Astrocyte (in vitro differentiated cells and primary cell): ENCODE measurements around the gene ELOVL1. TPM values are rescaled to one million over a fixed set of nuclear protein-coding genes. Genes with fewer than 3 reads are reported as not detected.

Source experiments
- DNase-seq: peaks from one replicate; pipeline ENCODE4 v3.0.0-alpha.2; 2010; ENCODE audit warnings: low read depth
- FAIRE-seq: peaks from 2 replicates; lab custom pipeline; 2011; peaks lifted over from hg19 to GRCh38; lab: Jason Lieb, UNC
- H2AFZ ChIP-seq: 2 replicates; pipeline ENCODE4 v1.6.0; 2012; ENCODE audit warnings: low read depth, low read length, inconsistent platforms
- H3K27ac ChIP-seq: 2 replicates; pipeline ENCODE4 v1.5.1; 2011; ENCODE audit warnings: low read depth, low read length, inconsistent platforms
- H3K27me3 ChIP-seq: 2 replicates; pipeline ENCODE4 v1.6.0; 2011; ENCODE audit warnings: low read length, inconsistent platforms; ENCODE audit not compliant: insufficient read depth
- H3K36me3 ChIP-seq: 2 replicates; pipeline ENCODE4 v1.5.1; 2011; ENCODE audit warnings: low read length, inconsistent platforms; ENCODE audit not compliant: insufficient read depth
- H3K4me1 ChIP-seq: 2 replicates; pipeline ENCODE4 v1.5.1; 2011; ENCODE audit warnings: low read length, inconsistent platforms; ENCODE audit not compliant: insufficient read depth
- H3K4me2 ChIP-seq: 2 replicates; pipeline ENCODE4 v1.6.0; 2012; ENCODE audit warnings: low read length, inconsistent platforms
- H3K4me3 ChIP-seq: 2 replicates; pipeline ENCODE4 v1.5.1; 2011; ENCODE audit warnings: low read depth, mild to moderate bottlenecking, low read length, inconsistent platforms; ENCODE audit not compliant: insufficient read depth
- H3K79me2 ChIP-seq: 2 replicates; pipeline ENCODE4 v1.6.0; 2012; ENCODE audit warnings: mild to moderate bottlenecking, low read length, inconsistent platforms; ENCODE audit not compliant: insufficient read depth
- H3K9ac ChIP-seq: 2 replicates; pipeline ENCODE4 v1.6.0; 2012; ENCODE audit warnings: mild to moderate bottlenecking, low read length, inconsistent platforms
- H3K9me3 ChIP-seq: 2 replicates; pipeline ENCODE4 v1.5.1; 2012; ENCODE audit warnings: low read depth, mild to moderate bottlenecking, low read length, inconsistent platforms; ENCODE audit not compliant: insufficient read depth
- H4K20me1 ChIP-seq: 2 replicates; pipeline ENCODE4 v1.6.0; 2012; ENCODE audit warnings: low read length, inconsistent platforms; ENCODE audit not compliant: insufficient read depth
- H3K27ac Mint-ChIP-seq: one replicate; pipeline ENCODE4 v1.8.0; 2021; ENCODE audit warnings: mild to moderate bottlenecking, mixed read lengths; ENCODE audit not compliant: unreplicated experiment
- H3K27me3 Mint-ChIP-seq: one replicate; pipeline ENCODE4 v1.8.0; 2021; ENCODE audit warnings: low read depth, mixed read lengths; ENCODE audit not compliant: unreplicated experiment
- H3K36me3 Mint-ChIP-seq: one replicate; pipeline ENCODE4 v1.8.0; 2021; ENCODE audit warnings: low read depth, mixed read lengths; ENCODE audit not compliant: unreplicated experiment
- H3K4me1 Mint-ChIP-seq: one replicate; pipeline ENCODE4 v1.8.0; 2021; ENCODE audit warnings: low read depth, mixed read lengths; ENCODE audit not compliant: unreplicated experiment
- H3K4me3 Mint-ChIP-seq: one replicate; pipeline ENCODE4 v1.8.0; 2021; ENCODE audit warnings: mild to moderate bottlenecking, moderate library complexity, mixed read lengths; ENCODE audit not compliant: unreplicated experiment
- H3K9me3 Mint-ChIP-seq: one replicate; pipeline ENCODE4 v1.8.0; 2021; ENCODE audit warnings: mild to moderate bottlenecking, mixed read lengths; ENCODE audit not compliant: unreplicated experiment
- CTCF ChIP-seq: IDR thresholded peaks from 2 replicates; pipeline ENCODE4 v1.5.1; 2011; ENCODE audit warnings: low read depth, mild to moderate bottlenecking, inconsistent platforms, low read length, moderate library complexity; ENCODE audit not compliant: insufficient read depth
- EZH2 ChIP-seq: IDR thresholded peaks from 2 replicates; pipeline ENCODE4 v1.6.1; 2012; ENCODE audit warnings: mild to moderate bottlenecking, low read length, inconsistent platforms; ENCODE audit not compliant: insufficient read depth
- total RNA-seq: library from RNA; stranded (reverse); gene quantifications from 2 replicates; pipeline ENCODE4 v1.2.1, GENCODE V29; 2021

Gene ELOVL1
- total RNA-seq, 1 donor from 2014 or later = 131 TPM

GRCh38 chr1:43319288-43319687 lies 48.5 kb downstream of the ELOVL1 start:
- TF ChIP-seq CTCF = no peak
- no peak for TF ChIP-seq EZH2
- no peak overlapping the region for H2AFZ ChIP-seq
- no peak overlapping the region for H3K27ac Mint-ChIP-seq
- no peak overlapping the region for H3K4me3 Mint-ChIP-seq
- H3K27me3 ChIP-seq = no peaks in the 10 kb centered on the region
- H3K9me3 ChIP-seq = no peaks in the 10 kb centered on the region
- DNase-seq (no peak), FAIRE-seq (no peak)
- H4K20me1 ChIP-seq = no peaks in the 10 kb centered on the region
- H3K36me3 ChIP-seq = no peaks in the 10 kb centered on the region
- no peaks in the 10 kb centered on the region for H3K4me1 ChIP-seq
- H3K4me2 ChIP-seq = no peak overlapping the region
- no peaks in the 10 kb centered on the region for H3K79me2 ChIP-seq
- peaks cover 8% of the 10 kb centered on the region for H3K4me1 Mint-ChIP-seq
- peaks cover 14% of the 10 kb centered on the region for H3K27me3 Mint-ChIP-seq
- no peak overlapping the region for H3K27ac ChIP-seq
- H3K9me3 Mint-ChIP-seq = peaks cover 2% of the 10 kb centered on the region
- H3K36me3 Mint-ChIP-seq = peaks cover 3% of the 10 kb centered on the region
- H3K9ac ChIP-seq = no peak overlapping the region
- H3K4me3 ChIP-seq = no peak overlapping the region

- no peak for FAIRE-seq
- no peak for TF ChIP-seq CTCF
- no peak for TF ChIP-seq EZH2
- no peaks in the 10 kb centered on the region for H3K79me2 ChIP-seq
- peak overlapping the region; percentile 23 for H2AFZ ChIP-seq
- H3K4me2 ChIP-seq = no peak overlapping the region
- H3K4me3 ChIP-seq = no peak overlapping the region
- no peak for DNase-seq
- Mint-ChIP-seq H3K27ac (no peak overlapping the region), H3K27me3 (peaks cover 14% of the 10 kb centered on the region), H3K4me3 (no peak overlapping the region), H3K9me3 (peaks cover 3% of the 10 kb centered on the region), H3K36me3 (peaks cover 3% of the 10 kb centered on the region), H3K4me1 (peaks cover 8% of the 10 kb centered on the region)
- H4K20me1 ChIP-seq = no peaks in the 10 kb centered on the region
- H3K27ac ChIP-seq = no peak overlapping the region
- H3K27me3 ChIP-seq = no peaks in the 10 kb centered on the region
- no peak overlapping the region for H3K9ac ChIP-seq
- no peaks in the 10 kb centered on the region for H3K36me3 ChIP-seq
- H3K9me3 ChIP-seq = no peaks in the 10 kb centered on the region
- no peaks in the 10 kb centered on the region for H3K4me1 ChIP-seq
Measured at GRCh38 chr1:43318831-43319230, 49.0 kb downstream of the ELOVL1 start.

GRCh38 chr1:43317817-43318471 lies 49.9 kb downstream of the ELOVL1 start:
- Histone ChIP-seq H3K36me3 (no peaks in the 10 kb centered on the region), H3K9ac (no peak overlapping the region), H3K4me1 (no peaks in the 10 kb centered on the region), H3K27me3 (no peaks in the 10 kb centered on the region), H3K9me3 (no peaks in the 10 kb centered on the region), H2AFZ (no peak overlapping the region), H3K4me2 (no peak overlapping the region), H4K20me1 (no peaks in the 10 kb centered on the region), H3K27ac (no peak overlapping the region), H3K4me3 (no peak overlapping the region), H3K79me2 (no peaks in the 10 kb centered on the region)
- peaks cover 3% of the 10 kb centered on the region for H3K36me3 Mint-ChIP-seq
- H3K27ac Mint-ChIP-seq = no peak overlapping the region
- no peak for FAIRE-seq
- TF ChIP-seq CTCF (no peak), EZH2 (no peak)
- no peak overlapping the region for H3K4me3 Mint-ChIP-seq
- peaks cover 14% of the 10 kb centered on the region for H3K27me3 Mint-ChIP-seq
- peaks cover 8% of the 10 kb centered on the region for H3K4me1 Mint-ChIP-seq
- DNase-seq = peak; percentile 35
- peaks cover 2% of the 10 kb centered on the region for H3K9me3 Mint-ChIP-seq
